H4 (cell line): ENCODE results near the gene PRKCE. TPM values are rescaled to one million over a fixed set of nuclear protein-coding genes. Genes with fewer than 3 reads are reported as not detected.

ENCODE experiments used
- DNase-seq: peaks from one replicate; pipeline ENCODE4 v3.0.0-alpha.2; 2015; ENCODE audit warnings: low spot score
- total RNA-seq: library from RNA; depleted of rRNA; stranded (reverse); fragments of >200 nt; shearing (Covaris generic); gene quantifications from 2 replicates; pipeline ENCODE4 v1.2.3, GENCODE V29; 2014

PRKCE gene
- total RNA-seq, 1 experiment from 2014 or later, result 22.4 TPM

GRCh38 chr2:46165916-46166315 is 514.4 kb downstream of the PRKCE start:
- no peak for DNase-seq

DNA sequence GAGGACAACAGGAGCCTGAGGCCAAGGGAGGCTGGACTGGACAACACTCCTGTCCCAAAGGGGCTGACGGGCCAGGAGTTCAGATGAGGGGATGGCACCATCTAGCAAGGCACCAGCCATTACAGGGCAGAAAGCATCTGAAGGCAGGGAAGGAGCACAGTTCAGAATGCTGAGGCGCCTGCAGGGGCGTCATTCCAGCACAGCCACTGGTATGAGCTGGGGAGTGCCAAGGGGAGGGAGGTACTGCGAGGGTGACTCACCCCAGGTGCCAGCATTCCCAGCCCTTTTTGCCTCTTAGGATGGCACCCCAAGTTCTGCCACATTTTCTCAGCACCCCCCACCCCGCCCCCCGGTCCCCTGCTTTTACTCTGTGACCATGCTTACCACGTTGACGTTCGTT is 515.9 kb downstream of the PRKCE start:
- no peak for DNase-seq

DNA sequence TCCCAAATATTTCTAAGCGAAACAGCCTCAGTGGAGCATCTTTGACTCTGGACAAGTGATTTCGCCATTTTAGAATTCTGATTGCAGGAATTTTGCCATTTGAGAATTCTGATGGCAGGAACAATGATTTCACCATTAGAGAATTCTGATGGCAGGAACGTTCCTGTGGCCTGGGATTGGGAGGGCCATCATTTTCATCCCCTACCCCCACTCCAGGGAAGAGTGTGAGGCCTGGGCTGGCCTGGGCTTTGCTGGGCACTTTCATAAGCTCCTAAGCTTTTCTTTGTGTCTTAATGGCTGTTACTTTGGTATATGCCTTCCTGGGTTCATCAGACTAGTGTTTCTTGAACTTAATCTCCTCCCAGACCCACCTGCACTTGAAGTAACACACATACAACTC is 516.4 kb downstream of the PRKCE start:
- DNase-seq, result no peak

GRCh38 chr2:46169467-46169866 is 518.0 kb downstream of the PRKCE start:
- no peak for DNase-seq

- DNase-seq, result no peak
Observed at GRCh38 chr2:46170026-46170425, 518.6 kb downstream of the PRKCE start.

DNA sequence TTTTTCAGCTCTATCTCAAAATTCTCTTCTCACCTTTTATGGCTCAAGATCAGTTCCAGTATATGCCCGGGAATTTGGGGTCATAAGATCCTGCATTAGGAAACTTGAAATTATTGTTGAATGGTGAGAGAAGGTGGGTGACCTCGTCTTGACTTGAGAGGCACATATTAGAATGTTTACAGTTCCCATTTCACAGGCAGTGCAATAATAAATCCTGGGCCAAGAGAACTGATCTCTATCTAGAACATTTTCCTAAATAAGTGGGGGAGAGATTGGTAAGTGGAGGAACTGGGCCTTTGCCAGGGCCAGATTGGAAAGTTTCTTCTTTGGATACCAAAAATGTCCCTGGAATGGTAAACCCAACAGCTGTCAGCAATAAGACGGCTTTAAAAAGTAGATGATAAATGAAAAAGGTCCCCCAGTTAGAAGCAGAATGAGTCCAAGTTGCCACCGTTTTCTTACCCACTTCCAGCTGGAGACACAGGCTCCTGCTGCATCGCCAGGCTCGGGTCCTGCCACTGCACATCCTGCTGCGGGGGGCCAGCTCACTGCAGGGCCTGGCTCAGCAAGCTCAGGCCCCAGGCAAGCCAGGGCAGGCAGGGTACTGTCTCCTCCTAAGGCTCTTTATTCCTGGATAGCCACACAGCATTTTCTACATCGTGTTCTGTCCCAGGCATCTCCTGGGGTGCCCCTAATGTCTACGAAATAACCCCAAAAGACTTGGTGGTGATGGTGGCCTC is 519.3 kb downstream of the PRKCE start:
- DNase-seq, result no peak

DNA sequence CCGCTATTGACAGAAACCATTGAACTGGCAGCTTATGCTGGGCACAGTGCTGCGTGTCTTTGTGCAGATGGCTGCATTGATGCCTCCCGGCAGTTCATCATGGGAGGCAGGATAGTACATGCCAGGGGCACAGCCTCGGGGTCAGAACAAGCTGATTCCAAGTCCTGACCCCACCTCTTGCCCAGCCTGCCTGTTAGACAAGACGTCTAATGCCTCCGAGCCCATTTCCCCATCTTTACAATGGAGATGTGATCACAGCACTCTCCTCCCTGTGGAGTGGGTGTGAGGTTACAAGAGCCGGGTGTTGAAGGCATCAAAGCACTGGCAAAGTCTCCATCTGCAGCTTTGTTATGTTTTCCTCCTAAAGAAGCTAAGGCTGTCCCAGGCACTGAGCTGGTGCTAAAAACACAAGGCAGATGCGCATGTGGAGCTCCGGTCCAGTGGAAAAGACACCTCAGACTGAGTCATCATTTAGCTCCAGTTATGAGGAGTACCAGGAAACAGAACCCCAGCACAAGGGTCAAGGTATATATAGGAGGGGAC is 520.0 kb downstream of the PRKCE start:
- no peak for DNase-seq

DNA sequence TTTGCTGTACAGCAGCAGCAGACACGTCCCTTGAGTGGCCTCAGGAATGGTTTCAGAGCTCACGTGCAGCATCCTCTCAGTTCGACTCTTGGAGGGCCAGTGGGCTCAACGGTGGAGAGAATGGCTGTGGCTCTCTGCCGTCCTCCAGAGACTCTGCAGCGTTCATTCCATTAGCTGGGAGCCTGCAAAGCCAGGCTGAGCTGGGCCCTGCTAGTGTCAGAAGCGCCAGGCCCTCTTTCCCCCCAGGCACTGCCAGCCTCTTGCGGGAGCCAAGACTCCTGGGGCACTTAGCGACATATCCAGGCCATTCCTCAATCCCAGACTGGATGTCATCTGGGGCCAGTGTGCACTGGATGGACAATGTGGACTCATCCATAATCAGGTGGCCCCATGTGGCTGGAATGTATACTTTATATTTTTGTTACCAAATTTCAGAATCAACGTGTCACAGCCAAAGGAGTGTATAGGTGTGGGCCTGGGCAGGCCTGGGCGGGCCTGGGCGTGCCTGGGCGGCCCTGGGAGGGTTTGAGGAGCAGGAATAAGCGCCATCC is 520.6 kb downstream of the PRKCE start:
- DNase-seq, result no peak

- DNase-seq, result no peak
Observed at GRCh38 chr2:46173030-46173429, 521.6 kb downstream of the PRKCE start.

DNA sequence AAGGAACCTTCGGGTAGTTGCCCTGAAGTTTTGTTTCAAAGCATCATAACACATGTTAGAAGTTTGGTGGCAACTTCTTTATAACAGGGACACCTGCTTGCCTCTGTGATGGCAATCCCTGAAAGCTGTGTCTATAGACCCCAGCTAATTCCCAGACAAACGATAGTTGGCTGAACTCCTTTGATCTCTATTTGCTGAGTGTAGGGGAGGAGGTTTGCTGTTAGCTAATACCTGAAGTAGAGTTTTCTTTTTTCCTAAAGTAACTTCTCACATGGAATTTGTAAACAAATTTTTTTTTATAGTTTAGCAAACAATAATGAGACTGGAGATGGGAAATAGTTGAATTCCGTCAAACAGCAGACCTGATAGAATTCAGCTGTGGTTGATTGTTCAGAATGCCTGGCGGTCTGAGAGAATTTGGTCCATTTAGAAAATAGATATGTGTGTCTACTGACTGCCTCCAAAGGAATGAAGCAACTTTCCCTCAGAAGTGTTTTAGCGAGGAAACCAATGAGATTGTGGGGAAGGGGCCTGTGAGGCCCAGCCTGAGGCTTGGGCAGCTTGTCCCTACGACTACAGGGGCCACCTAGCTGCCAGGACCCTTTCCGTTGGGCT is 522.3 kb downstream of the PRKCE start:
- no peak for DNase-seq

DNA sequence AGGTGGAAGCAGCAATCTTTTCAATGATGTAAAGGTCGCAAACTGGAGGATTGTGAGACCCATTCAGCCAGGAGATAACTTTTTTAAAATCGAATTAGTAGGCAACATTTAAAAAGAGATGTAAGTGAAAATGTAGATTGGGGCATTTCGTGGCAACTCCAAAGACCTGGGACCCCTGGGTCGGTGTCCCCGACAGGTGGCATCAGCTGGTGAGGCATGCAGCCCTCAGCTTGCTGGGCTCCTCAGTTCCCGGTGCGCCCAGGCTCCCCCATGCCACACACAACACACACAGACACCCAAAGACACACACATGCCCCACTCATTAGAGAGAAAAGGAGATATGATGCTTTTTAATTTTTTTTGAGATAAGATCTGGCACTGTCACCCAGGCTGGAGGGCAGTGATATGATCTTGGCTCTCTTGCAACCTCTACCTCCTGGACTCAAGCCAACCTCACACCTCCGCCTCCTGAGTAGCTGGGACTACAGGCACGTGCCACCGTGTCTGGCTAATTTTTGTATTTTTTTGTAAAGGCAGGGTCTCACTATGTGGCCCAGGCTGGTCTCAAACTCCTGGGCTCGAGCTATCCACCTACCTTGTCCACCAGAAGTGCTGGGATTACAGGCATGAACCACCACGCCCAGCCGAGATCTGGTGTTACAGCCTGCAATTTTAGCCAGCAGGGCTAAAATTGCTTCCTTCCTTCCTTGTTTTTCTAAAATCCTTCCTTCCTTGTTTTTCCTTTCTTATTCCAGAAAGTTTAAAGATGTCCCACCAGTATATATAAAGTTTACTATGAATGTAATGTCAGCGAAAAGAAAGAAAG is 523.1 kb downstream of the PRKCE start:
- DNase-seq, result no peak

GRCh38 chr2:46175419-46175818 is 523.9 kb downstream of the PRKCE start:
- peak; percentile 34 for DNase-seq

GRCh38 chr2:46177461-46178089 is 526.1 kb downstream of the PRKCE start:
- DNase-seq, result peak; percentile 25

- DNase-seq, result peak; percentile 60
Observed at GRCh38 chr2:46179037-46179621, 527.7 kb downstream of the PRKCE start.

DNA sequence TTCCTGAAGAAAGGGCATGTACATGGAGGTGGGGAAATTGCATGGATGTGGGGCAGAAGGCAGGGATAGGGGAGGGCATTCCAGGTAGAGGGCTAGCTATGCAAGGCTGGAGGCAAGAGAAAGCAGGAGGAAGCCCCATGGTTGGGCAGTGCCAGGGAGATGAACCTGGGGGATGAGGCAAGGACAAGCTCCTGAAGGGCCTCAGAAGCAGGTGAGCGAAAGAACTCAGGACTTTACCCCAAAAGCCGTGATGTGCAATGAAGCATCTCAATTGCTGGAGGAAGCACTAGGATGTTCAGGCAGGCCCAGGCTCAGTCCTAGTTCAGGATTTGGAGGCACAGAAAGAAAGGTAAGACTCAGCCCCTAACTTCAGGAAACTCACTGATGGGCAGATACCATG is 528.7 kb downstream of the PRKCE start:
- no peak for DNase-seq

DNA sequence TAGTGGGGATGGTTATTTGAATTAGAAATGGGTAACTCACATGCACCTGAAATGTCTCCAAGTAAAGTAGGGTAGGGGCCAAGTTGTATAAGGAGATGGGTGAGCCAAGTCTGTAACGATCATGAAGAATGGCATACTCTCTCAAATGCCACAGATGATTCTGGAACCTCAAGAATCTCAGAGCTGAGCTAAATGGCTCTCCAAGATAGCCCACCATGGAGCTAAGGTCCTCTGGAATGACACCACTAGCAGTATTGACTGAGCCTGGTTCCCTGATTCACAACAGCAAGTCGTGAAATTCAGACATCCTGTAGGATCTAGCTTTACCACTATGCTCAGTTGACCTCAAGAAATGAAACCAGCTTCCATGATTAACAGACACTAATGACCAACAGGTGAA is 529.8 kb downstream of the PRKCE start:
- DNase-seq, result no peak

DNA sequence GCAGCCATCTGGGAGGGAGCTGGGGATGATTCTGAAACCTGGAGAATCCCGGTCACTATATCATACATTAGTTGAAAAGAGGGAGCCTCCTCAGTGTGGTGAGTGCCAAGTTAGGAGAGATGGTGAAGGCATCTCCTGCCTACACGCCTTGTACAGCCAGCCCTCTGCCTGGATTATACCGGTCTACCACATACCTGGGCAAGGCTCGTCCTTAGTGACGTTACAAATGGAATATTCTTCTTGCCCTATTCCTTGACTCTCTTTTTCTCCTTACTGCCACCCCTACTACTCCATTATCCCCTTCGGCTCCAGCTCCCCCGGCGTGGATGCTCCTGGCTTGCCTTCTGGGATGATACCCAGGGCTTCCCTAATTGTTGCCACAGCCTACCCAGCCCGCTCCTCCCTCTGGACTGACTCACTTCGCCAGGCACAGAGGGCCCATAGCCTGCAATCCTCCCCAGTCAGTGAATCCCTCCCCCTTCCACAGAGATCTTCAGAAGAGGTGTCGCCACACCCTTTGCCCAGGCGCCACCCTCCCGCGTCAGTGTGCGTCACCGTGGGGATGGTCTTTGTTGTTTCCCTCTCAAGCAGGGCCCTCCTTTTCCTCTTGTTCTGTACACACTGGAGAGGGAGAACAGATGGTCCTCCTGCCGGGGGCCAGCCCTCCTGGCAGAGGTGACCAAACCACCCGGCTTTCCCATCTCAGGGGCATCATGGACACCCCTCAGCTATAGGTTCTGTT is 530.5 kb downstream of the PRKCE start:
- DNase-seq, result no peak

- no peak for DNase-seq
Observed at GRCh38 chr2:46183426-46183825, 532.0 kb downstream of the PRKCE start.

GRCh38 chr2:46184794-46185583 is 533.5 kb downstream of the PRKCE start:
- no peak for DNase-seq

GRCh38 chr2:46187112-46187618 is 535.7 kb downstream of the PRKCE start:
- peak; percentile 50 for DNase-seq
